ENCODE measurements around the gene SULT1C3. TPM values are rescaled to one million over a fixed set of nuclear protein-coding genes. Genes with fewer than 3 reads are reported as not detected.

The SULT1C3 gene
- total RNA-seq, 1 donor from 2014 or later: not detected

DNA sequence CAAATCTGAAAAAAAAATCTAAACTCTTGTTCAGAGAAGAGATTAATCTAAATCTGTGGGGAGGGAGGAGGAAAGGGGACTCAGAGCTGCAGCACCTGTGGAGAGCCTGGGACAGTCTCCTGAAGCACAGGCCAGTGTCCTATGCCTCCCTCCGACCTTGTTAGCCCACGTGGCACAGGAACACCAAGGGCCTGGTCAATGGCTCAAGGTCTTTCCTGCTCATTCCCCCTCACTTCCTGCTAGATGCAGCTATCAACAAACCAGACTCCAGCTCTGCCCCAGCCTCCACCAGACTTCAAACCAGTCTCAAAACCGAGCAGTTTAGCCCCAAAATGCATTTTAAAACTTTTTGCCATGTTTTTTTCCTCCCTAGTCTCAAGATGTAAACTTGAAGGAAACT is 20.1 kb upstream of the SULT1C3 start:
- H3K36me3 Mint-ChIP-seq (ENCODE audit: low read depth, unreplicated experiment): peaks cover 3% of the 10 kb centered on the region
- no peaks in the 10 kb centered on the region for H3K4me1 Mint-ChIP-seq (ENCODE audit: low read depth, unreplicated experiment)
- H4K20me1 ChIP-seq (ENCODE audit: insufficient read depth, low read length): no peaks in the 10 kb centered on the region
- peaks cover 11% of the 10 kb centered on the region for H3K9me3 Mint-ChIP-seq (ENCODE audit: unreplicated experiment)
- peaks cover 3% of the 10 kb centered on the region for H3K4me1 ChIP-seq (ENCODE audit: insufficient read depth, low read length)
- peaks cover 6% of the 10 kb centered on the region for H3K9me3 ChIP-seq (ENCODE audit: insufficient read depth, low read depth, low read length)
- H3K79me2 ChIP-seq (ENCODE audit: insufficient read depth, low read length): no peaks in the 10 kb centered on the region
- DNase-seq (ENCODE audit: low read depth): no peak
- FAIRE-seq: no peak
- H3K36me3 ChIP-seq (ENCODE audit: insufficient read depth, low read length): no peaks in the 10 kb centered on the region
- no peak overlapping the region for H3K27ac Mint-ChIP-seq (ENCODE audit: unreplicated experiment)
- no peaks in the 10 kb centered on the region for H3K27me3 Mint-ChIP-seq (ENCODE audit: low read depth, unreplicated experiment)
- no peak overlapping the region for H3K9ac ChIP-seq (ENCODE audit: low read length)
- TF ChIP-seq, protein P1, sequence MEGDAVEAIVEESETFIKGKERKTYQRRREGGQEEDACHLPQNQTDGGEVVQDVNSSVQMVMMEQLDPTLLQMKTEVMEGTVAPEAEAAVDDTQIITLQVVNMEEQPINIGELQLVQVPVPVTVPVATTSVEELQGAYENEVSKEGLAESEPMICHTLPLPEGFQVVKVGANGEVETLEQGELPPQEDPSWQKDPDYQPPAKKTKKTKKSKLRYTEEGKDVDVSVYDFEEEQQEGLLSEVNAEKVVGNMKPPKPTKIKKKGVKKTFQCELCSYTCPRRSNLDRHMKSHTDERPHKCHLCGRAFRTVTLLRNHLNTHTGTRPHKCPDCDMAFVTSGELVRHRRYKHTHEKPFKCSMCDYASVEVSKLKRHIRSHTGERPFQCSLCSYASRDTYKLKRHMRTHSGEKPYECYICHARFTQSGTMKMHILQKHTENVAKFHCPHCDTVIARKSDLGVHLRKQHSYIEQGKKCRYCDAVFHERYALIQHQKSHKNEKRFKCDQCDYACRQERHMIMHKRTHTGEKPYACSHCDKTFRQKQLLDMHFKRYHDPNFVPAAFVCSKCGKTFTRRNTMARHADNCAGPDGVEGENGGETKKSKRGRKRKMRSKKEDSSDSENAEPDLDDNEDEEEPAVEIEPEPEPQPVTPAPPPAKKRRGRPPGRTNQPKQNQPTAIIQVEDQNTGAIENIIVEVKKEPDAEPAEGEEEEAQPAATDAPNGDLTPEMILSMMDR (IDR thresholded peaks at IDR 0.05; ENCODE audit: insufficient read depth, low read depth, low read length): no peak
- no peak for TF ChIP-seq EZH2 (IDR thresholded peaks at IDR 0.05; ENCODE audit: insufficient read depth, low read length)
- H3K4me2 ChIP-seq (ENCODE audit: low read length): no peak overlapping the region
- no peak overlapping the region for H3K27ac ChIP-seq (ENCODE audit: low read depth, low read length)
- H3K4me3 Mint-ChIP-seq (ENCODE audit: unreplicated experiment): no peak overlapping the region
- no peak overlapping the region for H3K4me3 ChIP-seq (ENCODE audit: insufficient read depth, low read depth, low read length)
- no peak overlapping the region for H2AFZ ChIP-seq (ENCODE audit: low read depth, low read length)
- no peaks in the 10 kb centered on the region for H3K27me3 ChIP-seq (ENCODE audit: insufficient read depth, low read length)

GRCh38 chr2:108220191-108220590 is 19.6 kb upstream of the SULT1C3 start:
- Histone ChIP-seq H3K9me3 (ENCODE audit: insufficient read depth, low read depth, low read length) (peaks cover 6% of the 10 kb centered on the region), H3K4me3 (ENCODE audit: insufficient read depth, low read depth, low read length) (no peak overlapping the region), H3K27me3 (ENCODE audit: insufficient read depth, low read length) (no peaks in the 10 kb centered on the region), H3K27ac (ENCODE audit: low read depth, low read length) (no peak overlapping the region), H3K4me1 (ENCODE audit: insufficient read depth, low read length) (peaks cover 3% of the 10 kb centered on the region), H3K79me2 (ENCODE audit: insufficient read depth, low read length) (no peaks in the 10 kb centered on the region), H3K36me3 (ENCODE audit: insufficient read depth, low read length) (no peaks in the 10 kb centered on the region), H4K20me1 (ENCODE audit: insufficient read depth, low read length) (no peaks in the 10 kb centered on the region), H2AFZ (ENCODE audit: low read depth, low read length) (no peak overlapping the region), H3K4me2 (ENCODE audit: low read length) (no peak overlapping the region), H3K9ac (ENCODE audit: low read length) (no peak overlapping the region)
- Mint-ChIP-seq H3K36me3 (ENCODE audit: low read depth, unreplicated experiment) (peaks cover 3% of the 10 kb centered on the region), H3K4me3 (ENCODE audit: unreplicated experiment) (no peak overlapping the region), H3K27me3 (ENCODE audit: low read depth, unreplicated experiment) (no peaks in the 10 kb centered on the region), H3K9me3 (ENCODE audit: unreplicated experiment) (peaks cover 11% of the 10 kb centered on the region), H3K27ac (ENCODE audit: unreplicated experiment) (no peak overlapping the region), H3K4me1 (ENCODE audit: low read depth, unreplicated experiment) (no peaks in the 10 kb centered on the region)
- DNase-seq (ENCODE audit: low read depth) (no peak), FAIRE-seq (no peak)
- TF ChIP-seq, protein P1 (IDR thresholded peaks at IDR 0.05; ENCODE audit: insufficient read depth, low read depth, low read length): no peak

DNA sequence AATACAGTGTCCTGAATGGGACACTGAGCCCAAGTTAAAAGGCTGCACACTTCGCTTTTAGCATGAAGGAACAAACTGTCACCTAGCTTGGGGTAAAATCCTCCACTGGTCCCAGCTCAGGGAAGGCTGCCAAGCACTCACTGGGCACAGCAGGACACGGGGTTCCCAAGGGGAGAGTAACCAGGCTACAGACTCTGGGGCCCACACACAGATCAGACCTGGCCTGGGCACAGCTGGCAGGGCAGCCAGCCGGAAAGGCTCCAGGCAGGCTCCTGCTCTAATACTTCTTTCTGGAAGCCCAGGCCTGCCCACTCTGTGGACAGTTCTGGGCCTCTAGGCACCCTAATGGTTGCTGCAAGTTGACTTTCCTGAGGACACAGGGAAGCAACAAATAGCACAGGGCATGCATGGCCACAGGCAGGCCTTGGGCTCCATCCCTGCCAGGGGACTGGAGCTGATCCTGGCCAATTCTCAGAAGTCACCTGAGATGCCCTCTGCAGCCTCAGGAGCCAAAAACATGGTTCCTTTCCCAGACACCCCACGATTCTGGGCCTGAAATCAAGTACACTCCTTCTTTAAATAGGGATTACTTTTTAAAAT is 18.7 kb upstream of the SULT1C3 start:
- H3K36me3 ChIP-seq (ENCODE audit: insufficient read depth, low read length): no peaks in the 10 kb centered on the region
- H3K9ac ChIP-seq (ENCODE audit: low read length): no peak overlapping the region
- Mint-ChIP-seq H3K27ac (ENCODE audit: unreplicated experiment) (no peak overlapping the region), H3K4me1 (ENCODE audit: low read depth, unreplicated experiment) (no peaks in the 10 kb centered on the region), H3K9me3 (ENCODE audit: unreplicated experiment) (peaks cover 11% of the 10 kb centered on the region), H3K36me3 (ENCODE audit: low read depth, unreplicated experiment) (peaks cover 3% of the 10 kb centered on the region), H3K27me3 (ENCODE audit: low read depth, unreplicated experiment) (no peaks in the 10 kb centered on the region), H3K4me3 (ENCODE audit: unreplicated experiment) (no peak overlapping the region)
- H3K27me3 ChIP-seq (ENCODE audit: insufficient read depth, low read length): no peaks in the 10 kb centered on the region
- H3K9me3 ChIP-seq (ENCODE audit: insufficient read depth, low read depth, low read length): peaks cover 6% of the 10 kb centered on the region
- no peaks in the 10 kb centered on the region for H4K20me1 ChIP-seq (ENCODE audit: insufficient read depth, low read length)
- TF ChIP-seq, protein P1 (IDR thresholded peaks at IDR 0.05; ENCODE audit: insufficient read depth, low read depth, low read length): no peak
- no peak for TF ChIP-seq EZH2 (IDR thresholded peaks at IDR 0.05; ENCODE audit: insufficient read depth, low read length)
- H3K4me3 ChIP-seq (ENCODE audit: insufficient read depth, low read depth, low read length): no peak overlapping the region
- no peak overlapping the region for H3K4me2 ChIP-seq (ENCODE audit: low read length)
- FAIRE-seq: no peak
- no peaks in the 10 kb centered on the region for H3K4me1 ChIP-seq (ENCODE audit: insufficient read depth, low read length)
- no peak overlapping the region for H2AFZ ChIP-seq (ENCODE audit: low read depth, low read length)
- DNase-seq (ENCODE audit: low read depth): no peak
- H3K79me2 ChIP-seq (ENCODE audit: insufficient read depth, low read length): no peaks in the 10 kb centered on the region
- no peak overlapping the region for H3K27ac ChIP-seq (ENCODE audit: low read depth, low read length)

Measured in astrocyte (in vitro differentiated cells and primary cell).